ENCODE measurements around the gene PRADC1.

DNA sequence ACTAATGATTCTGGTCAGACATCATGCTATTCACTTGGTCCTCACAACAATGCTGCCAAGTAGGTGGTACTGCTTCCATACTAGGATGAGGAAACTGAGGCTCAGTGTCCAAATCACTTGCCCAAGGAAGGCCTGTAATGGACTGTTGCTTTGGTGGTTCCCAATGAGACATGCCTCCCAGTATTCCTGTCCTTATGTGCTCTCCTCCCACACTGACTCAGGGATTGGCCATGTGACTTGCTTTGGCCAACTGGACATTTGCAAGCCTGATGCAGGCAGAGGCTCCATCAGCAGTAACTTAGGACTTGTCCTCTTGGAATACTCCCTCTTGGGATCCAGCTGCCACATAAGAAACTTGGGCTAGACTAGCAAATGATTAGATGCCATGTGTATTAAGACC lies 48.2 kb upstream of the PRADC1 start:
- no peak for TF ChIP-seq POLR2A (IDR thresholded peaks at IDR 0.05)
- TF ChIP-seq, protein P1, sequence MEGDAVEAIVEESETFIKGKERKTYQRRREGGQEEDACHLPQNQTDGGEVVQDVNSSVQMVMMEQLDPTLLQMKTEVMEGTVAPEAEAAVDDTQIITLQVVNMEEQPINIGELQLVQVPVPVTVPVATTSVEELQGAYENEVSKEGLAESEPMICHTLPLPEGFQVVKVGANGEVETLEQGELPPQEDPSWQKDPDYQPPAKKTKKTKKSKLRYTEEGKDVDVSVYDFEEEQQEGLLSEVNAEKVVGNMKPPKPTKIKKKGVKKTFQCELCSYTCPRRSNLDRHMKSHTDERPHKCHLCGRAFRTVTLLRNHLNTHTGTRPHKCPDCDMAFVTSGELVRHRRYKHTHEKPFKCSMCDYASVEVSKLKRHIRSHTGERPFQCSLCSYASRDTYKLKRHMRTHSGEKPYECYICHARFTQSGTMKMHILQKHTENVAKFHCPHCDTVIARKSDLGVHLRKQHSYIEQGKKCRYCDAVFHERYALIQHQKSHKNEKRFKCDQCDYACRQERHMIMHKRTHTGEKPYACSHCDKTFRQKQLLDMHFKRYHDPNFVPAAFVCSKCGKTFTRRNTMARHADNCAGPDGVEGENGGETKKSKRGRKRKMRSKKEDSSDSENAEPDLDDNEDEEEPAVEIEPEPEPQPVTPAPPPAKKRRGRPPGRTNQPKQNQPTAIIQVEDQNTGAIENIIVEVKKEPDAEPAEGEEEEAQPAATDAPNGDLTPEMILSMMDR (IDR thresholded peaks at IDR 0.05): no peak

Measured in breast epithelium (tissue), 3 donors.